Measurements from ENCODE around the gene PCSK6.

DNA sequence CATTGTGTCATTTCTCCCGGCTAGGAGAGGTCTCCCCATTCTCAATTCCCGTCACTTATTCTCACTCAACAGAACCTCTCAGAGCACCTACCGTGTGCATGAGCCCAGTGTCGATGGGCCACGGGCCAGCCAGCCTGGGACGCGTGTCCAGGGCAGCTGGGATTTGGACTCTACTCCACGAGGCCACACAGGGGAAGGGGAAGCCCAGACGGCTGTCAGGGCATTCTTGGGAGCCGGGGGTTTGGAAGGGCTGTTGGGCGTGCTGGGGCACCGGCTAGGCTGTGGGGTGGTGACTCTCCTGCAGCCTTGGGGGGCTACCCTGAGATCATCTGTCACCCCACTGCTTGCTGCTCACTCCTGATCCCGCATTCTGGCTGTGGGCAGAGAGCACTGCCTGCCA, 41.7 kb upstream of the PCSK6 start:
- TF ChIP-seq ZFP3 (CRISPR knock-in tag; IDR thresholded peaks at IDR 0.05) = no peak
- TF ChIP-seq PATZ1 (CRISPR knock-in tag; IDR thresholded peaks at IDR 0.05; ENCODE audit: borderline replicate concordance) = no peak
- no peak for TF ChIP-seq TCF4 (CRISPR knock-in tag; IDR thresholded peaks at IDR 0.05; ENCODE audit: borderline replicate concordance)
- no peak for TF ChIP-seq GLIS3 (CRISPR knock-in tag; IDR thresholded peaks at IDR 0.05)
- TF ChIP-seq BACH2 (CRISPR knock-in tag; IDR thresholded peaks at IDR 0.05; ENCODE audit: borderline replicate concordance) = no peak
- TF ChIP-seq ZFP30 (CRISPR knock-in tag; IDR thresholded peaks at IDR 0.05) = no peak
- TF ChIP-seq RARB (CRISPR knock-in tag; IDR thresholded peaks at IDR 0.05) = no peak
- no peak for TF ChIP-seq ARNTL (CRISPR knock-in tag; IDR thresholded peaks at IDR 0.05; ENCODE audit: borderline replicate concordance, low read depth)
- TF ChIP-seq TSHZ2 (CRISPR knock-in tag; IDR thresholded peaks at IDR 0.05) = no peak
- TF ChIP-seq, protein P1, sequence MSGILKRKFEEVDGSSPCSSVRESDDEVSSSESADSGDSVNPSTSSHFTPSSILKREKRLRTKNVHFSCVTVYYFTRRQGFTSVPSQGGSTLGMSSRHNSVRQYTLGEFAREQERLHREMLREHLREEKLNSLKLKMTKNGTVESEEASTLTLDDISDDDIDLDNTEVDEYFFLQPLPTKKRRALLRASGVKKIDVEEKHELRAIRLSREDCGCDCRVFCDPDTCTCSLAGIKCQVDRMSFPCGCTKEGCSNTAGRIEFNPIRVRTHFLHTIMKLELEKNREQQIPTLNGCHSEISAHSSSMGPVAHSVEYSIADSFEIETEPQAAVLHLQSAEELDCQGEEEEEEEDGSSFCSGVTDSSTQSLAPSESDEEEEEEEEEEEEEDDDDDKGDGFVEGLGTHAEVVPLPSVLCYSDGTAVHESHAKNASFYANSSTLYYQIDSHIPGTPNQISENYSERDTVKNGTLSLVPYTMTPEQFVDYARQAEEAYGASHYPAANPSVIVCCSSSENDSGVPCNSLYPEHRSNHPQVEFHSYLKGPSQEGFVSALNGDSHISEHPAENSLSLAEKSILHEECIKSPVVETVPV (CRISPR knock-in tag; IDR thresholded peaks at IDR 0.05) = no peak
- TF ChIP-seq TOX (CRISPR knock-in tag; IDR thresholded peaks at IDR 0.05; ENCODE audit: borderline replicate concordance) = no peak
- TF ChIP-seq ESRRG (CRISPR knock-in tag; IDR thresholded peaks at IDR 0.05) = no peak
- TF ChIP-seq POU6F1 (CRISPR knock-in tag; IDR thresholded peaks at IDR 0.05; ENCODE audit: borderline replicate concordance, low read depth) = no peak
- TF ChIP-seq ZNF8 (CRISPR knock-in tag; IDR thresholded peaks at IDR 0.05) = no peak

All from SK-N-SH treated with all-trans-retinoic acid at 6 μM for 48 hours (cell line).